GM21737 (cell line): ENCODE results near the gene SH3BP5L.
"Not testable (repeated sequence)": the region's sequence is repeated elsewhere in the genome, so short reads cannot be mapped to it uniquely, and the experiment has no call there.

Source experiments
- ATAC-seq: cut with Tn5 transposase; IDR thresholded peaks from one replicate; pipeline ENCODE4 v1.9.1; 2021; ENCODE audit warnings: mild to moderate bottlenecking, moderate library complexity; ENCODE audit not compliant: unreplicated experiment

Gene SH3BP5L

DNA sequence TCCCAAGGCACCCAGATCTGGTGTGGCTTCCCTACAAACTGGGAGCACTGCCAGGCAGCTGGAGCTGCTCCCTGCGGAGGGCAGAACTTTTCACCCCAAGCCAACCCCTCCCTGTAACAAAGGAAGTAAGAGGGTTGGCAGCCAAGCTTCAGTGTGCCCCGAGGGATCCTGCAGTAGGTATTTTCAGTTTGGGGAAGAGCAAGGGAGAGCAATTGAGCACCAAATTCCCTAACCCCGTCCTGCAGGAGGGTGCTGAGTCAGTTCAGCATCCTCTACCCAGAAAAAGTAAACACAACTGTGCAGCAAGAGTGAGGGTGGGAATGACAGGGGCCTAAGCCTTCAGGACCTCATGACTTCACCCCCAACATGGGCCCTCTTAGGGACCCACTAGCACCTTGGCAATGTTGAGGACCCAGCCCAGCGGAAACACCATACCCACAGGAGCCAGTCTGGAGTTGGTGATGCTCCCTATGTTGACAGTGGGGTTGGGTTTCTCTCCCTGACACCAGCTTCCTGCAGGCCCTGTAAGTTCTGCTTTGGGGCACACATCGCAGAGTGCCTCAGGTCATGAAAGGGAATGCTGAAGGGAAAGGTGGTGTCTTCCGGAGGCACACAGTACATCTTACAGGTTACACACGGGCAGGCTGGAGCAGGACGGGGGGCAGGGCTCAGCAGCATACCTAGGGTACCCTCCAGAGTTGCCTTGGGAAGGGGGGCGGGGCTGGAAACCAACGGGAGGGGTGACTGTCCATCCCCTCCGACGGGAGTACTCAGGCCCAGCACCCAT is 14.8 kb downstream of the SH3BP5L start:
- no peak for ATAC-seq

DNA sequence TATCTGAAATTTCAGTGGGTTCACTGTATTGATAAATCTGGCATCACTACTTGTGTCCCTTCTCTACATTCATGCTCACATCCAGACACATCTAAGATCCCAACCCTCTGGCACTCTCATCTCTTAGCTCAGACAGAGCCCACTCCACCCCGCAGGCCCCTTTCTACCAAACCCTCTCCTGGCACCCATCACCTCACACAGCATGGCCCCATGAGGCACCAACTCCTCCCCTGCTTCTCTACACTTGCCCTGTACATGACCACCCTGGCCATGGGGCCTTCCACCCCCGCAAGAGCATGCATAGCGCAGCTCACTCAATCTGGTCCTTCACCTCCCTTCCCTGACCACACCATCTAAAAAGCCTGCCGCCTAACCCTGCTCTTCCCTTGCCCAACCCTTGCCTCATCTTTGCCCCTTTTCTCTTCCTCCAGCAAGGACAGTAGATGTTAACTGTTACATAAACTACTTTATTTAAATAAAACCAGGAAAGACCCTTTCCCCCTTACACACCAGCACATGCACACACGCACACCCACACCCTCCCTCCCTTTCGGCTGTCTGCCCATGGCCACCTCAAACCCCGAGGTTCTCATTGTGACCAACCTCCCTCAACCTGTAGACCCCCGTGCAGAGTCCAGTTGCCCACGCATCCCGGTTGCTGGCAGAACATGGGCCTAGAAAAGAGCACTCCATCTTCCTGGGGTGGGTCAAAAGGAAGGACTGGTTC is 15.6 kb downstream of the SH3BP5L start:
- no peak for ATAC-seq

DNA sequence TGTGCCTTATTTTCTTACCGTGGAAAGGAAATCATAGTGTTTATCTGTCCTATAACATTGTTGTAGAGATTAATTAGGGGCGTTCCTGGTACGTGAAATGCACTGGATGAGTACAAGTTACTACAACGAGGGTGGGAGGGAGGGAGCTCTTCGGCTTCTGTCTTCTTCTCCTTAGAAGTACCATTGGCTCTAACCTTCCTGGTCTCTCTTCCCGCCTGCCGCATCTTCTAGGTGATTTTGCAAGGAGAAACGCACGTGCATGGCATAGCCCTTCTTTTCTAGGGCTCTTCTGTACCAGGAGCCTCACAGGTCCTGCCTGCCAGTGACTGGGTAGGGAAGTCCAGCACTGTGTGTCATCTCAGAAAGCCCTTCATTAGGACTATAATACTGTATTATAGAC is 16.8 kb downstream of the SH3BP5L start:
- ATAC-seq, result no peak

DNA sequence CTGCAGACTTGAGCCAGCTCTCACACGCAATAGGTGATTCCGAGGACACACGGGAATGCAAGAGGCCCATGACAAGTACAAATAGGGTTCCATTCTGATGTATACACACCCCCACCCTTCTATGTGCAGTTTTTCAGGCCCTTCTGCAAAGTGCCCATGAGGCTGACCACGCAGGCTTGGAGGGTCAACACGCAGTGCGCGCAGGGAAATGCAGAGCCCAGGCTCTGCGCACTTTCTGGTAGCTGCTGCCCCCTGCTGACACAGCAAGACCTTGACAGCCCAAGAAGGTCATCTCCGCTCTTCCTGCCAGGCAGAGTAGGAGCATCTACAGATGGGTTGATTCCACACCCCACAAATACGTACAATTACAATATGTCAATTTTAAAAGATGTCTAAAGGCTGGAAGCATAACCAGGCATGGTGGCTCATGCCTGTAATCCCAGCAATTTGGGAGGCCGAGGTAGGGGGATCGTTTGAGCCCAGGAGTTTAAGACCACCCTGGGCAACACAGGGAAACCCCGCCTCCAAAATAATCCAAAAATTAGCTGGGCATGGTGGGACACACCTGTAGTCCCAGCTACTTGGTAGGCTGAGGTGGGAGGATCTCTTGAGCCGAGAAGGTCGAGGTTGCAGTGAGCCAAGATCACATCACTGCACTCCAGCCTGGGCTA is 18.5 kb downstream of the SH3BP5L start:
- ATAC-seq, result peak; percentile 52

DNA sequence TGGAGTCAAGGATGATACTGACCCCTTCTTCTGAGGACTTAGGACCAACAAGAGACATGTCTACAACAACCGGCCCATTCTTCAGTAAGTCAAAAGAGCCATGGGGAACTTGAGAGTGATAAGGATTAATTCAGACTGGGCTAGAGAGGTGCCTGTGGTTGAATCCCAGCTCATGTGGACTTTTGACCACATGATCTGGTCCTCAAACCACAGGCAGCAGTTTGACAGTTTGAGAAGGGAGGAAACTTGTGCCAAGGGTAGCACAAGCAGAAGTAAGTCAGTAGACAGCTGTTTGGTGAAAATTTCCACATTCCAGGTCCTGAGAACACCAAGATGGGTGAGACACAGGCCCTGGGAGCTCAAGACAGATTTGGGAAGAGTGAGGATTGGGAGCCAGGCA is 19.8 kb downstream of the SH3BP5L start:
- no peak for ATAC-seq

DNA sequence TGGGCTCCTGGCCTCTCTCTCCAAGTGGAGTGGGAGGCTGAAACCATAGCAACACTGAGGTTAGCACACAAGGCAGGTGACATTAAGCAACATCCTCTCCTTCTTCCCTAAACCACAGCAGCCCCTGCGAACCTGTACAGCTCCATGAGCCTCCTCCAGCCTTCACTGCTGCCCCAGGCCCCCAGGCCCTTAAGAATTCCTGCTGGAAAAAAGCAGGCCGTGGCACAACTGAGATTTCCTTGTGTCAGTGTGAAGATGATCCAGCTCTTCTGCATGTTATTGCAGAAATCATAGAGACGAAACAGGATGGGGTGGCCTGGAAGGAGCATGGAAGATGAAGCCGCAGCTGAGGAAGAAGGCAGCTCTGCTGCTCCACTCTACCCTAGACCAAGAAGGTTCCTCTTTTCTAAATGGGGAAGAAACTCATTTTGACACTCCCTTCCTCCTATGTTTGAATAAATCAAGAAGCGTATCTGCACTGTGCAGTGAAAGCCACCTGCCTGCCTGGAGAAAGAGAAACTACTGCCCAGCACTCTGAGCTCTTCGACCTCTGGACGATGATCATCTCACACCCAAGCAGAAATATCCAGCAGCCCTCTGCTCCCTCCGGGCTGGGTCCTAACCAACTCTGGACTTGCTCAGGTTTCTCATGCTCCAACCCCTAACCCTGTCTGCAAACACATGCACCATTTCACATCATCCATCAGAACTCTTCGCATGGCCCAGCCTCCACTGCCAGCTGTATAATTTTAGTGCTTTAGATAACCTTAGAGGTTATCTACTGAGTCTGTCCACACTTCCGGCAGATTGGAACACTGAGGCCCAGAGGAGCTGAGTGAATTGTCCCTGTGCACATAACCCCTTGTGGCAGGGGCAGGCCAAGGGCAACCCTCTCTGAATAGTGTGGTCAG is 20.7 kb downstream of the SH3BP5L start:
- ATAC-seq, result peak; percentile 88

DNA sequence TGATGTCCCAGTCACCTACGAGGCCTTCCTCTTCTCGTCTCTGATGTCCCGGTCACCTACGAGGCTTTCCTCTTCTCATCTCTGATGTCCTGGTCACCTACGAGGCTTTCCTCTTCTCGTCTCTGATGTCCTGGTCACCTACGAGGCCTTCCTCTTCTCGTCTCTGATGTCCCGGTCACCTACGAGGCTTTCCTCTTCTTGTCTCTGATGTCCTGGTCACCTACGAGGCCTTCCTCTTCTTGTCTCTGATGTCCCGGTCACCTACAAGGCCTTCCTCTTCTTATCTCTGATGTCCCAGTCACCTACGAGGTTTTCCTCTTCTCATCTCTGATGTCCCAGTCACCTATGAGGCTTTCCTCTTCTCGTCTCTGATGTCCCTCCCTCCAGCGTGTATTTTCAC is 22.2 kb downstream of the SH3BP5L start:
- ATAC-seq, result not testable (repeated sequence)

DNA sequence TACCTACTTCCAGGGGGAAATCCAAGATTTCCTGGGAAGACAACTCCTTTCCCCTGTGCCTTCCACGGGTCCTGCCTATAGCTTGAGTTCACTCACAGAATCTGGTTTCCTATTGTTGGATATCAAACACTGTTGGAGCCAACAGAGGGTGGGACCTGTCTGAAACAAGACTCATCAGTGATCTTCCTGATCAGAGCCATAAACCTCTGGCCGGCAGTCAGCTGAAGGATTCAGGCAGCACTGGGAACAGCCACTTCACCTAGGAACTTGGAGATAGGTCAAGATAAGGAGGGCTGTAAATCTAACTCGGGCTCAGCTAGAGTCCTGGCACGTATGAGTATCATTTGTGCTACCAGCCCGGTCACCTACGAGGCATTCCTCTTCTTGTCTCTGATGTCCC is 23.3 kb downstream of the SH3BP5L start:
- no peak for ATAC-seq

DNA sequence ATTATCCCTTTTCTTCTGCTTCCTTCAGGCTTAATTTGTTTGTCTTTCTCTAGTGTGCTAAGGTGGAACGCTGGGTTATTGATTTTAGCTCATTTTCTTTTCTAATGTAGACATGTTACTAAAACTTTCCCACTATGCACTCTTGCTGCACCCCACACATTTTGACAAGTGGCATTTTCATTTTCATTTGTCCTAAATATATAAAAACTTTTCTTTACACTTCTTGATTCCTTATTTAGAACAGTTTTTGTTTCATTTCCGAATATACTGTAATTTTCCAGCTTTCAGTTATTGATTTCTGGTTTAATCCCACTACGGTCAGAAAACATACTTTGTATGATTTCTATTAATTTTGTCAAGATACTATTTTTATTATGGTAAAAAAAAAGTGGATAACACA is 25.3 kb downstream of the SH3BP5L start:
- no peak for ATAC-seq

DNA sequence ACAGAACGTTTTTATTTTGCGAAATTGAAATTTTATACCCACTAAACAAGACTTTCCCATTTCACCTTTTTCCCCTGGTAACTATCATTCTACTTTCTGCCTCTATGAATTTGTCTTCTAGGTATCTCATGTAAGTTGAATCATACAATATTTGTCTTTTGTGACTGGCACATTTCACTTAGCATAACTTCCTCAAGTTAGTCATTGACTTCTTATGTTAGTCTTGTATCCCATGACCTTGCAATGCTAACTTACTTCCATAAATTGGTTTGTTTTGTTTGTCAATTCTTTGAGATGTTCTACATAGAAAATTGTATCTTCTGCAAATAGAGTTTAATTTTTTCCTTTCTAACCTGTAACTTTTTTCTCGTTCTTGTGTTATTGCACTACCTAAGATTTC is 26.9 kb downstream of the SH3BP5L start:
- ATAC-seq, result no peak

DNA sequence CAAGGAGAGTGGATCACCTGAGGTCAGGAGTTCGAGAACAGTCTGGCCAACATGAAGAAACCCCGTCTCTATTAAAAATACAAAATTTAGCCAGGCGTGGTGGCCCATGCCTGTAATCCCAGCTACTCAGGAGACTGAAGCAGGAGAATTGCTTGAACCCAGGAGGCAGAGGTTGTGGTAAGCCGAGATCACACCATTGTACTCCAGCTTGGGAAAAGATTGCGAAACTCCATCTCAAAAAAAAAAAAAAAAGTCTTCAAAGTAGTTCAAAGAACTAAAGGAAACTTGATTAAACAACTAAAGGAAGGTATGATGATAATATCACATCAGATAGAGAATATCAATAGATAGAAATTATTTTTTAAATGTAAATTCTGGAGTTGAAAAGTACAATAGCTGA is 31.1 kb downstream of the SH3BP5L start:
- not testable (repeated sequence) for ATAC-seq

DNA sequence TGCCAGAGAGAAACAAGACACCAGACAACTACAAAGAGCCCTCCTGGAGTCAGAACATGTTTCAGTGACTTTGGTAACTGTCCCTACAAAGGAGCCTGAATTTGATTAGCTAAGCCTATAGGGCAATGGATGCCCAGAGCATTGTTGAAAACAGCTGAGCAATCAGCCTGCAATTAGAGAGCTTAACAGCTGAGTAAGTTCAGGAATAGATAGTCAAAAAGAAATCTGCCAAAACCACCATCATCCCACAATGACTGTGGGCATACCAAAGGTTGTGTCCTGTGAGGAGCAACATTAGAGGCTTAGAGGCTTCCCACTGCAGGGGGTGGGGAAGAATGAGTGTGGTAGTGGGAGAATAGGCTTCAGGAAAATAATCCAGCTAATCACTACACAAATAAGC is 32.1 kb downstream of the SH3BP5L start:
- peak; percentile 86 for ATAC-seq

DNA sequence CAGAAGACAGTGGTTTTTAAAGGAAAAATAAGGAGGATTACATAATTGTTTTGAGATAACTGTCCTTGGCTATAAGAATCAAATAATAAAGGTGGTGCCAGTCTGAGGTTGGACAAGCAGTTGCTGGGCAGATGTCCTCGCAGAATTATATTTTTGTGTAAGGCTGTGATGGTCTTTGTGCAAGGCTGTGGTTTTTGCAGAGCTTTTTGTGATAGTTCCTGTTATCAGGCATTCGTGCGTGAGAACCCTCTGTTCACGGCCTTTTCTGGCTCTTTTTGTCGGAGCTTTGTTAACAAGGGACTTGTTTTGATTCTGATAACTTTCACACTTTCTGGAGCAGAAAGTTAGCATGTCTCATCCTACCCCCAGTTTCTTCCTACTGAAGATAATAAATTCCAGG is 33.4 kb downstream of the SH3BP5L start:
- no peak for ATAC-seq

DNA sequence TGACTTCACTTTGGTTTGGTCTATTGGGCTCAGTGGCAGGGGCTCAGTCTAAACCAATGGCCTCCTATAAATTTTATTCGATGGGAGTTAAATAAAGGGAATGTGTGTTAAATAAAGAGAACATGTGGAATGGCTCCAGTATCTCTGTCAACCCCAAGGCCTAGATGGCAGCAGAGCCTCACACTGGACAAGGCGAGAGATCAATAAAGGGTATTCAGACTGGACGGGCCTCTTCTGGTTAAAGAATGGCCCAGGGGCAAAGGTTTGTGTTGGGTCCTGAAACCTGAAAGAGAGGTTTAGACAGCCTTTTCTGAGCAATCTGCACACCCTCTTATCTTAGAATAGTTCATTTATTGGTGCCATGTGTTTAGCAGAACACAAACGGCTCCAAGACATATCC is 34.7 kb downstream of the SH3BP5L start:
- no peak for ATAC-seq

DNA sequence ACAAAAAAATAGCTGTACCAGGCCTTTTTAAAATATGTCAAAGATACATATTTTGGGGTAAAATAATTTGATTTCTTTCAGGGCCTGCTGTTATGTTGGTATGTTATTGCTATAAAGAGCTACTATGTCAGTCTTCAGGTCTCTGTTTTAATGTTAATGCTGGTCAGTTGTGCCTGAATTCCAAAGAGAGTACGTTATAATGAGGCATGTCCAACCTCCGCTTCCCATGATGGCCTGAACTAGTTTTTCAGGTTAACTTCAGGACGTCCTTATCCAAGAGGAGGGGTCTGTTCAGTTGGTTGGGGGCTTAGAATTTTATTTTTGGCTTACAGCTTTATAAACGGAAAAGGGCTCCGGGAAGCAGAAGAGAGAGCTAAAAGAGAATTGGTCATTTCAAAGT is 35.3 kb downstream of the SH3BP5L start:
- ATAC-seq, result no peak

DNA sequence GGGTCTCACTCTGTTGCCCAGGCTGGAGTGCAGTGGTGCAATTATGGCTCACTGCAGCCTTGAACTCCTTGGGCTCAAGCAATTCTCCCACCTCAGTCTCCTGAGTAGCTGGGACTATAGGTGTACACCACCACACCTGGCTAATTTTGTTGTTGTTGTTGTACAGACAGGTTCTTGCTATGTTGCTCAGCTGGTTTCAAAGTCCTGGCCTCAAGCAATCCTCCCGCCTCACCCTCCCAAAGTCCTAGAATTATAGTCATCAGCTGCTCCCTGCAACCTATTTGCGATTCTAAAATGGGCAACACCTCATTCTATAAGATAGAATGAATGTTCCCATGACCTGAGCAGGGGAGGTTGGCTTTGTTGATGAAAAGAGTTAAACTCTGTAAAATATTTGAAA is 36.4 kb downstream of the SH3BP5L start:
- ATAC-seq, result not testable (repeated sequence)

DNA sequence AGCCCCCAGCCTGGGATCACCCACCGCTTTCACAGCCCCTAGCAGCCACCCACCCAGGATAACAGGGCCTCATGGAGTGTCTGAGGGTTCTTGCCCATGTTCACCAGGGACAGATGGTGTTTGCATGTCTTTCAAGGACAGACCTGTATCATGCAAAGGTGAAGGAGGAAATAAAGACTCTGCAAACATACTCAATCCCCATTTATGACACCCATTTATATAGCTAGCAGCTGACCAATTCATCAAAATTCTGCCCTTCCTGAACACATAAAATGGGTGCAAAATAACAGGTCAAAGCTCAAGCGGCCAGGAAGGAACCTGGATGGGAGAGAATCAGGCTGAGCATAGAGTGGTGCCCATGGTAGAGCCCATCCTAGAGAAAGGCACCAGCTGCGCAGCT is 37.4 kb downstream of the SH3BP5L start:
- no peak for ATAC-seq

DNA sequence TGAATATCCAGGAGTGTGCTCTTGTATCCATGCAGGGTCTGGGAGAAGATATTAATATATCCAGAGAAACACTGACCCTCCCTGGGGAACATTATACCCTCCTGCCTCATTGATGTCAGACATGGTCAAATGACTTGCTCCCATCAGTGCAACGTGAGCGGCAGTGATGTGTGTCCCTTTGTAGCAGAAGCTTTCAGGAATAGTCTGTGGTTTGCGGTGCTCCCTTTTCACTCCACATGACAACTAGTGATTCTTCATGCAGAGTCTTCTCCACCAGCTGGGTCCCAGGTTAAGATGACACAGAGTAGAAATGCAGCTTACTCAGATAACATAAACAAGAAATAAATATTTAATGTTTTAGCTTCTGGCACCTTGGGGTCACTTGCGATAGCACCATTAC is 38.3 kb downstream of the SH3BP5L start:
- no peak for ATAC-seq

DNA sequence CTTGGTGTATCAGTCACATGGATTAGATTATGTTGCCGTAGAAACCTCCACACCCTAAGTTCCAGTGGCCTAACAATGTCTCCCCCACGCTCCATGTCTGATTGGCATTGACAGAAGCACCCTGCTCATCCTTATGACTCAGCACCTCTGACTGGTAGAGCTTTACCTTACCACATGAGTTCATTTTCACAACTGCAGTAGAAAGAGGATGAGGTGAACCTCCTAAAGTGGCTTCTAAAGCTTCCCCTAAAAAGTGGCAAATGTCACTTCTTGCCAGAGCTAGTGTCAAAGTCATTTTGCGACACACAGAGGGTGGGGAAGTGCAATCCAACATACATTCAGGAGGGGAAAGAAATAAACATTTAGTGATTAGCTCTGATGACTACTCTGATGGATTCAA is 39.6 kb downstream of the SH3BP5L start:
- ATAC-seq, result no peak

DNA sequence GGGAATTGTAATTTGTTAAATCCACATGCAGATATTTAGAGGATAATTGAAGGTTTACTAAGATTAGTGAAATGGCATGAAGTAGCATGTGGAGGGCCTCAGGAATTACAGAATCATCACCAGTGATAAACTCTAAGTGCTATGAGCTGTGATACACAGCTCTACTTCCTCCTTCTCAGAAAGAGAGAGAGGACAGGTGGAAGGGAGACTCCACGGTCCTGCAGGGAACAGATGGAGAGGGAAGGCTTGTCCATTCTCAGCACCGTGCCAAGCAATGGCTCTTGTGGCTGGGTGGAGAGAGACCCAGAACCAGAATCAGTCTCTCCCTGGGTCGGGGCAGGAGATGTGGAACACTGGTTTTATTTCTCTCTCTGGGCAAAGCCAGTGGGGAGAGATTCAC is 42.3 kb downstream of the SH3BP5L start:
- no peak for ATAC-seq
